HG03039 (cell line): Measurements from ENCODE around the gene ZNF385B.
"Not testable (repeated sequence)": the region's sequence is repeated elsewhere in the genome, so short reads cannot be mapped to it uniquely, and the experiment has no call there.

Experiments
- ATAC-seq: cut with Tn5 transposase; IDR thresholded peaks from one replicate; pipeline ENCODE4 v1.9.1; 2021; ENCODE audit warnings: mild to moderate bottlenecking, moderate library complexity; ENCODE audit not compliant: unreplicated experiment

ZNF385B gene

DNA sequence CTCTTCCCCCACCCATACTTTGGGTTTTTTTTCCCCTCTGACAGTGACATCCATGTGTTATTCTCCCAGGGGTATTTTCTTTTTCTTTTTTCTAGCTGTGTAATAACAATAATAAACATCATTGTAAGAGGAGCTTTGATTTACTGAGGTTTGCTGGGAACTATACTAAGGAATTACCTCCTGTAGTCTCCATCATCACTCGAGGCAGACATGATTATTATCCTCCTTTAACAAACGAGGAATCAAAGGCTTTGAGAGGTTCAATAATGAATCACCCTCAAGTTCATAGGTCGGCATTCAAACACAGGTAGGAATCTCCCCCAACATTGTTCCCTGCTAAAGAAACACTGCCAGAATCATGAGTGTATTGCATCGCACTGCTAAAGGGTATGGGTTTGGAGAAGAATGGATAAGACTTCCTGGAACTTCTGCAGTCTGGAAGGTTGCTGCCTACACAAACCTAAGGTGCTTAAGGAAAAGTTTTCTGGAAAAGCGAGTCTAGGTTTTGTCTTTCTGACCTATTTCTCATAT, 336.5 kb downstream of the ZNF385B start:
- ATAC-seq = no peak

GRCh38 chr2:179521944-179522343, 339.5 kb downstream of the ZNF385B start:
- no peak for ATAC-seq

- no peak for ATAC-seq
Observed at GRCh38 chr2:179518830-179519229, 342.6 kb downstream of the ZNF385B start.

- ATAC-seq = no peak
Observed at GRCh38 chr2:179513181-179513580, 348.2 kb downstream of the ZNF385B start.

GRCh38 chr2:179512281-179513035, 349.0 kb downstream of the ZNF385B start:
- ATAC-seq = no peak

DNA sequence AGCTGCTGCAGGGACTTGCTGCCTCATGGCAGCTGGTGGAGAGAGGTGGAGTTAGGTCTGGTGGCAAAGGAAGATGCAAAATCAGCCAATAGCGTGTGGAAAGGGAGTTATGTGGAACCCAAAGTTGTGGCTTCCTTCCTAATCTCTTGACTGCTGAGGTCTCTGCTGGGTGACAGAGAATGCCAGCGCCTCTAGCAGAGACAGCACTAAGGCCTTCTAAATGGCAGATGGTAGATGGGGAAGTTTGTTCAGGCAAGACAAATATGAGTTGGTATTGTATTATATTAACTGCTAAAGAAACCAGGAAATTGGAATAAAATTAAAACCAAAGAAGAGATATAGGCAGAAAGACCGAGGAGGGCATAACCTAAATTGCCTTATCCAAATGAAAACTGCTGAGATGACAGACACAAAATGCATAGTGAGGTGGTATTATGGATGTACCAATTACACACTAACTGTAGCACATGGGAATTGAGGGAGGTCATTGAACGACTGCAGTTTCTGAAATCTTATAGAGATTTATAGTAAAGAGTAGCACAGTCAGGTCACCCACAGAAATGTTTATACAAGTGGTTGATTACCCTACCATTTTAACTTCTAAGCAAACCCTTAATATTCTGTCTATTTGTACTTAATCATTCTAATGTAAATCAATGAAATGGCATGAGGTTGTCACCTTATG, 350.2 kb downstream of the ZNF385B start:
- no peak for ATAC-seq

DNA sequence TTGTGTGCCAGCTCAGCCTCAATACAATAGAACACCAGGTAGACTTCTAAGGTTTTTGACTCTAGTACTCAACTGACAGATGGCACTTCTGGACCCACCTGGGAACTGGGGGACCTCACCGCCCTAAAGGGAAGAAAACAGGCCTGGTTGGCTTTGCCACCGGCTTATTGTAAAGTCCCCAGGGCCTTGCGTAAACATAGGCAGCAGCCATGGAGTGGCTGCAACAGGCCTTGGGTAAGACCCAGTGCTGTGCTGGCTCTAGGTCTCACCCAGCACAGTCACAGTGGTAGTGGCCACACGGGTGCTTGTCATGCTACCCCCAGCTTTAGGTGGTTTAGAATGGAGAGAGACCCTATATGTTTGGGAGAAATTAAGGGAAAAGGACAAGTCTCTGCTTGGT, 366.1 kb downstream of the ZNF385B start:
- no peak for ATAC-seq

- no peak for ATAC-seq
Observed at GRCh38 chr2:179488563-179488962, 372.8 kb downstream of the ZNF385B start.

GRCh38 chr2:179487010-179487731, 374.2 kb downstream of the ZNF385B start:
- no peak for ATAC-seq

- ATAC-seq = no peak
Observed at GRCh38 chr2:179483131-179483530, 378.3 kb downstream of the ZNF385B start.

GRCh38 chr2:179479947-179480346, 381.5 kb downstream of the ZNF385B start:
- no peak for ATAC-seq

GRCh38 chr2:179478771-179479170, 382.6 kb downstream of the ZNF385B start:
- ATAC-seq = no peak

GRCh38 chr2:179470992-179471391, 390.4 kb downstream of the ZNF385B start:
- ATAC-seq = no peak

DNA sequence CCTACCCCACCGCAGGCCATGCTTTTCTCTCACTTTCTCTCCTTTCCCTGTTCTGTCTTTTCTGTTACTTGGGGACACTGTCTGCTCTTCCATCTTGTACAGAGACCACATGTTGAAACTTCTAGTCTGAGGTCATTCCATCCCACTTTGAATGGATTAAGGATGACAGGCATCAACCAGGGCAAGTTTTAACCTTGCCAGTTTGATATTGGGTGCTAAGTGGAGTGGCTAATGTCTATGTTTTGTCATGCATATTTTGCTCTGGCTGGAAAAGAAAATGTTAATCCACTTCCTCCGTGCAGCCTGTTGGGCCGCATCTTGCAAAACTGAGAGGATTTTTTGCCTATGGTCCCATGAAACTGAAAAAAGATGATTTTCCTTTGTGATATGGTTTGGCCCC, 391.3 kb downstream of the ZNF385B start:
- no peak for ATAC-seq

DNA sequence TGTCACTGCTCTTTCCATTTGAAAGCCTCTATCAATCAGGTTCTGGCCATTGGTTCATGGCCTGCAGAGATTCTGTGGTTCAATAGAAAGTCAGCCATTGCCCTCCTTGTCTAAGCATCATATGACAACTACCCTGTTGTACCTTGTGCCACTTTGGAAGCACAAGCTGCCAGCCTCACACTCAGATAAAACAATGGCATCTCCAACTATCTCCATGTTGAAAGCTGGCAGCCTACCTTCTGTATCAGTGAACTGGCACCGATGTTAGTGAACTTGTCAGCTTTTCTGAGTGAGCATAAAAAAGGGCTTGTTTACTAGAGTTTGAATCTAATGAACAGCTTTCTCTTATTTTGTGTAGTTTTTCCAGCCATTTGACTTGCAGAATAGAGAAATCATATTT, 393.5 kb downstream of the ZNF385B start:
- no peak for ATAC-seq

GRCh38 chr2:179467111-179467510, 394.3 kb downstream of the ZNF385B start:
- ATAC-seq = no peak

GRCh38 chr2:179461420-179461819, 400.0 kb downstream of the ZNF385B start:
- no peak for ATAC-seq

GRCh38 chr2:179460181-179460929, 401.1 kb downstream of the ZNF385B start:
- ATAC-seq = no peak

DNA sequence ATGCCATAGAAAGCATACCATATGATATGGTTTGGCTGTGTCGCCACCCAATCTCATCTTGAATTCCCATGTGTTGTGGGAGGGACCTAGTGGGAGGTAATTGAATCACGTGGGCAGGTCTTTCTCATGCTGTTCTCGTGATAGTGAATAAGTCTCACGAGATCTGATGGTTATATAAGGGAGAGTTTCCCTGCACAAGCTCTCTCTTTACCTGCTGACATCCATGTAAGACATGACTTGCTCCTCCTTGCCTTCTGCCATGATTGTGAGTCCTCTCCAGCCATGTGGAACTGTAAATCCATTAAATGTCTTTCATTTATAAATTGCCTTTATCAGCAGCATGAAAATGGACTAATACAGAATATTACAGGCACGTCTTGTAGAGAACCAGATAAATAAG, 403.3 kb downstream of the ZNF385B start:
- not testable (repeated sequence) for ATAC-seq

DNA sequence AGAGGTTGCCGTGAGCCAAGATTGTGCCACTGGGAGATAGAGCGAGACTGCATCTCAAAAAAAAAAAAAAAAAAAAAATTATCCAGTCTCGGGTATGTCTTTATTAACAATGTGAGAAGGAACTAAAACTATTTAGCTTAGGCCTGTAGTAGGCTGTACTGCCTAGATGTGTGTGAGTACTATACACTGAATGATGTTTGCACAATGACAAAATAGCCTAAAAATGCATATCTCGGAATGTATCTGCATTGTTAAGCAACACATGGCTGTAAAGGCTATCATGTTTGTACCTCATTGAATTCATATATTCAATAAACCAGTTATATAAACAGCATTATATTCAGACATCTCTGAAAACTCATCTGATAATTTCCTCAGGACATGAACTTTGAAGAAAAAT, 405.6 kb downstream of the ZNF385B start:
- no peak for ATAC-seq

- ATAC-seq = no peak
Observed at GRCh38 chr2:179455172-179455524, 406.3 kb downstream of the ZNF385B start.
